DOHH2 (cell line): Measurements from ENCODE around the gene CTNND1.

ENCODE experiments used
- CTCF ChIP-seq: fragments of 200-600 bp; sonication (generic); IDR thresholded peaks from one replicate; pipeline ENCODE4 v1.5.1; 2014; ENCODE audit warnings: antibody characterized with exemption, mild to moderate bottlenecking, low read depth, low read length; ENCODE audit not compliant: poor library complexity, severe bottlenecking
- EZH2phosphoT487 ChIP-seq: fragments of 200-600 bp; sonication (generic); IDR thresholded peaks from 2 replicates; pipeline ENCODE4 v1.6.1; 2017; ENCODE audit warnings: borderline replicate concordance, mild to moderate bottlenecking, antibody characterized with exemption, low read length, moderate library complexity, mixed read lengths

GRCh38 chr11:57771365-57771764, 9.8 kb downstream of the CTNND1 start:
- TF ChIP-seq CTCF: no peak
- TF ChIP-seq EZH2phosphoT487: no peak
